DOHH2 (cell line): ENCODE measurements around the gene LRRN3.

ENCODE experiments used
- H3F3A ChIP-seq: fragments of 200-600 bp; sonication (generic), shearing (Covaris generic); 2 replicates; pipeline ENCODE4 v1.6.0; 2016; ENCODE audit warnings: antibody characterized with exemption, mild to moderate bottlenecking; ENCODE audit not compliant: control insufficient read depth, insufficient read depth
- H3K27ac ChIP-seq: fragments of 200-600 bp; sonication (generic); 2 replicates; pipeline ENCODE4 v1.5.1; 2014; ENCODE audit warnings: low read depth, mild to moderate bottlenecking, low read length, moderate library complexity
- H3K27me3 ChIP-seq: fragments of 200-600 bp; sonication (generic); 2 replicates; pipeline ENCODE4 v1.6.1; 2014; ENCODE audit warnings: mild to moderate bottlenecking, low read length, mixed read lengths; ENCODE audit not compliant: control insufficient read depth
- H3K36me3 ChIP-seq: fragments of 200-600 bp; sonication (generic); 2 replicates; pipeline ENCODE4 v1.6.1; 2014; ENCODE audit warnings: mild to moderate bottlenecking, low read length, moderate library complexity, mixed read lengths; ENCODE audit not compliant: control insufficient read depth
- H3K4me1 ChIP-seq: fragments of 200-600 bp; sonication (generic); 2 replicates; pipeline ENCODE4 v1.6.1; 2014; ENCODE audit warnings: mild to moderate bottlenecking, low read length, mixed read lengths; ENCODE audit not compliant: control insufficient read depth
- H3K4me2 ChIP-seq: fragments of 200-600 bp; sonication (generic); 2 replicates; pipeline ENCODE4 v1.6.0; 2014; ENCODE audit warnings: mild to moderate bottlenecking, low read length, moderate library complexity
- H3K4me3 ChIP-seq: fragments of 200-600 bp; sonication (generic); 2 replicates; pipeline ENCODE4 v1.5.1; 2014; ENCODE audit warnings: mild to moderate bottlenecking, low read length, mixed read lengths
- H3K79me2 ChIP-seq: fragments of 200-600 bp; sonication (generic); 2 replicates; pipeline ENCODE4 v1.6.1; 2014; ENCODE audit warnings: mild to moderate bottlenecking, low read length, mixed read lengths; ENCODE audit not compliant: control insufficient read depth
- H3K9me2 ChIP-seq: fragments of 200-600 bp; sonication (generic); replicated peaks from 2 replicates; pipeline ENCODE4 v1.6.1; 2014; ENCODE audit warnings: mild to moderate bottlenecking, low read length, mixed read lengths; ENCODE audit not compliant: control insufficient read depth
- H3K9me3 ChIP-seq: fragments of 200-600 bp; sonication (generic); 2 replicates; pipeline ENCODE4 v1.6.1; 2014; ENCODE audit warnings: antibody characterized with exemption, low read length, mixed read lengths; ENCODE audit not compliant: control insufficient read depth, insufficient read depth
- H4K20me1 ChIP-seq: fragments of 200-600 bp; sonication (generic); 2 replicates; pipeline ENCODE4 v1.6.0; 2014; ENCODE audit warnings: low read depth, mild to moderate bottlenecking, antibody characterized with exemption, low read length, moderate library complexity; ENCODE audit not compliant: control insufficient read depth, insufficient read depth
- CTCF ChIP-seq: fragments of 200-600 bp; sonication (generic); IDR thresholded peaks from one replicate; pipeline ENCODE4 v1.5.1; 2014; ENCODE audit warnings: antibody characterized with exemption, mild to moderate bottlenecking, low read depth, low read length; ENCODE audit not compliant: poor library complexity, severe bottlenecking
- EZH2phosphoT487 ChIP-seq: fragments of 200-600 bp; sonication (generic); IDR thresholded peaks from 2 replicates; pipeline ENCODE4 v1.6.1; 2017; ENCODE audit warnings: borderline replicate concordance, mild to moderate bottlenecking, antibody characterized with exemption, low read length, moderate library complexity, mixed read lengths

The LRRN3 gene

DNA sequence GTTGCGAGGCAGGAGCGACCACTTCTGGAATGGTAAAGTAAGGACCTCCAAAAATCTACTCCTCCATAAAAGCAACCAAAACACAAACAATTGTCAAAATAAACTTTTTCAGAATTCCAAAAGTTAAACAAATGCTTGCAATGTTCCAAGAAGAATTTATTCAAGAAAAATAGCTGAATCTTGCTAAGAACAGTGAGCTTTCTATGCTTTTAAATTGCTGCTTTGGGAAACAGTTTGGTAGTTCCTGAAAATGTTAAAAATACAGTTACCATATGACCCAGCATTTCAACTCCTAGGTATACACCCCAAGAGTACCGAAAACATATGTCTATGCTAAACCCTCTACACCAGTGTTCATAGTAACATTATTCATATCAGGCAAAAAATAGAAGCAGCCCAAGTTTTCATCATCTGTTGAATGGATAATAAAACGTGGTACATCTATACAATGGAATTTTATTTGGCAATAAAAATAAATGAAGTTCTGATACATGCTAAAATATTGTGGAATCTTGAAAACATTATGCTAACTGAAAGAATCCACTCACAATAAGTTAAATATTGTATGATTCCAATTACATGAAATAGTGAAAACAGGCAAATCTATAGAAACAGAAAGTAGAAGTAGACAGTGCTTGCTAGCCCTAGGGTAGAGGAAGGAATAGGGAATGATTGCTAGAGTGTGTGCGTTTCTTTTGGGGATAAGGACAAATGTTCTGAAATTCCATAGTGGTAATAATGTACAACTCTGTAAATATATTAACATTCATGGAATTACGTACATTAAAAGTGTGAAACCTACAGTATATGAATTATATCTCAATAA, 57.0 kb downstream of the LRRN3 start:
- no peak overlapping the region for H3K4me2 ChIP-seq

GRCh38 chr7:111150709-111151108, 59.8 kb downstream of the LRRN3 start:
- no peak overlapping the region for H3K27ac ChIP-seq
- no peaks in the 10 kb centered on the region for H3F3A ChIP-seq
- H3K27me3 ChIP-seq, result no peaks in the 10 kb centered on the region
- H3K9me2 ChIP-seq, result no peaks in the 10 kb centered on the region
- H3K4me2 ChIP-seq, result no peak overlapping the region
- H3K36me3 ChIP-seq, result no peaks in the 10 kb centered on the region
- H4K20me1 ChIP-seq, result no peaks in the 10 kb centered on the region
- TF ChIP-seq EZH2phosphoT487, result no peak
- no peak for TF ChIP-seq CTCF
- H3K4me3 ChIP-seq, result no peak overlapping the region
- no peaks in the 10 kb centered on the region for H3K79me2 ChIP-seq
- no peaks in the 10 kb centered on the region for H3K9me3 ChIP-seq
- no peaks in the 10 kb centered on the region for H3K4me1 ChIP-seq

More for the DNA sequence above, 57.0 kb downstream of the LRRN3 start:
- Histone ChIP-seq H3K36me3 (no peaks in the 10 kb centered on the region), H3K9me2 (no peaks in the 10 kb centered on the region), H3K27ac (no peak overlapping the region), H4K20me1 (no peaks in the 10 kb centered on the region), H3F3A (no peaks in the 10 kb centered on the region), H3K4me3 (no peak overlapping the region), H3K79me2 (no peaks in the 10 kb centered on the region), H3K9me3 (no peaks in the 10 kb centered on the region), H3K27me3 (no peaks in the 10 kb centered on the region), H3K4me1 (no peaks in the 10 kb centered on the region)
- no peak for TF ChIP-seq EZH2phosphoT487
- no peak for TF ChIP-seq CTCF

DNA sequence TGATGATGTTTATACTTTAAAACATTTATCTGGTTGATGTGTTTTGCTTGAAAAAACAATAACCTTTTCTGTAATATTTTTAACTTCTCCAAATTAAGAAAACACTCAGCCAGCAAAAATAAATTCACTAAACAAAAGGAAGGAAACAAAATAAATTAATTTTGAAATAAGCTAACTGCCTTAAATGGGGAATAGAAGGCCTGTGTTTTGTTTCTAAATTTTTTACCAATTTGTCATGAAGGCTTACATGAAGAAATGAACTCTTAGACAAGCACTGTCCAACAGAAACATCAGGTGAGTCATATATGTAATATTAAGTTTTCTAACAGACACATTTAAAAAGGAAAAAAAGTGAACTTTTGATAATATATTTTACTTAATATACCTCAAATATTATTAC, 68.5 kb downstream of the LRRN3 start:
- Histone ChIP-seq H3K36me3 (no peaks in the 10 kb centered on the region), H3K4me3 (no peak overlapping the region), H3K79me2 (no peaks in the 10 kb centered on the region), H3K27ac (no peak overlapping the region), H4K20me1 (no peaks in the 10 kb centered on the region), H3K9me2 (no peaks in the 10 kb centered on the region), H3K4me1 (no peaks in the 10 kb centered on the region), H3F3A (no peaks in the 10 kb centered on the region), H3K27me3 (no peaks in the 10 kb centered on the region), H3K4me2 (no peak overlapping the region), H3K9me3 (no peaks in the 10 kb centered on the region)
- TF ChIP-seq EZH2phosphoT487 (no peak), CTCF (no peak)
